Left forelimb (tissue), 1 donor: ENCODE measurements around the gene POLD3.
A peak's percentile ranks its signal among the peaks of the same experiment; 100 is the strongest.

Experiments
- DNase-seq: peaks from one replicate; pipeline ENCODE4 v3.0.0-alpha.2; 2018; ENCODE audit warnings: low spot score

The POLD3 gene

GRCh38 chr11:74673693-74674360 is 81.4 kb downstream of the POLD3 start:
- DNase-seq = no peak

- DNase-seq = no peak
Observed at GRCh38 chr11:74675761-74676160, 83.4 kb downstream of the POLD3 start.

- DNase-seq = no peak
Observed at GRCh38 chr11:74676596-74676995, 84.2 kb downstream of the POLD3 start.

- peak; percentile 70 for DNase-seq
Observed at GRCh38 chr11:74677131-74677530, 84.7 kb downstream of the POLD3 start.

- DNase-seq = no peak
Observed at GRCh38 chr11:74678041-74678440, 85.7 kb downstream of the POLD3 start.

GRCh38 chr11:74678591-74679512 is 86.5 kb downstream of the POLD3 start:
- peak; percentile 28 for DNase-seq

- peak; percentile 38 for DNase-seq
Observed at GRCh38 chr11:74679513-74679865, 87.1 kb downstream of the POLD3 start.

- DNase-seq = peak; percentile 34
Observed at GRCh38 chr11:74680035-74680671, 87.8 kb downstream of the POLD3 start.

- peak; percentile 42 for DNase-seq
Observed at GRCh38 chr11:74680703-74681531, 88.5 kb downstream of the POLD3 start.

GRCh38 chr11:74681686-74682651 is 89.6 kb downstream of the POLD3 start:
- DNase-seq = peak; percentile 62

- peak; percentile 55 for DNase-seq
Observed at GRCh38 chr11:74682731-74683278, 90.4 kb downstream of the POLD3 start.

- peak; percentile 68 for DNase-seq
Observed at GRCh38 chr11:74683279-74683871, 91.0 kb downstream of the POLD3 start.

- DNase-seq = peak; percentile 23
Observed at GRCh38 chr11:74683941-74684481, 91.6 kb downstream of the POLD3 start.

GRCh38 chr11:74684661-74685060 is 92.3 kb downstream of the POLD3 start:
- DNase-seq = no peak

- no peak for DNase-seq
Observed at GRCh38 chr11:74685338-74685737, 93.0 kb downstream of the POLD3 start.

- no peak for DNase-seq
Observed at GRCh38 chr11:74685905-74686304, 93.5 kb downstream of the POLD3 start.

- no peak for DNase-seq
Observed at GRCh38 chr11:74686792-74687191, 94.4 kb downstream of the POLD3 start.

- no peak for DNase-seq
Observed at GRCh38 chr11:74687237-74688023, 95.0 kb downstream of the POLD3 start.

- DNase-seq = no peak
Observed at GRCh38 chr11:74689666-74690065, 97.3 kb downstream of the POLD3 start.
